ENCODE measurements around the gene CRYBA4.

Gene CRYBA4

GRCh38 chr22:26629988-26630761 is 8.4 kb downstream of the CRYBA4 start:
- H3K27ac ChIP-seq = no peak overlapping the region
- TF ChIP-seq CTCF (IDR thresholded peaks at IDR 0.05) (no peak), ZFX (IDR thresholded peaks at IDR 0.05; ENCODE audit: borderline replicate concordance) (no peak)

- TF ChIP-seq ZFX (IDR thresholded peaks at IDR 0.05; ENCODE audit: borderline replicate concordance) (no peak), CTCF (IDR thresholded peaks at IDR 0.05) (no peak)
Observed at GRCh38 chr22:26631282-26631681, 9.5 kb downstream of the CRYBA4 start.

GRCh38 chr22:26632422-26633155 is 10.8 kb downstream of the CRYBA4 start:
- no peak overlapping the region for H3K27ac ChIP-seq
- no peak for TF ChIP-seq ZFX (IDR thresholded peaks at IDR 0.05; ENCODE audit: borderline replicate concordance)
- no peak for TF ChIP-seq CTCF (IDR thresholded peaks at IDR 0.05)

More at GRCh38 chr22:26631282-26631681, 9.5 kb downstream of the CRYBA4 start:
- H3K27ac ChIP-seq = no peak overlapping the region

DNA sequence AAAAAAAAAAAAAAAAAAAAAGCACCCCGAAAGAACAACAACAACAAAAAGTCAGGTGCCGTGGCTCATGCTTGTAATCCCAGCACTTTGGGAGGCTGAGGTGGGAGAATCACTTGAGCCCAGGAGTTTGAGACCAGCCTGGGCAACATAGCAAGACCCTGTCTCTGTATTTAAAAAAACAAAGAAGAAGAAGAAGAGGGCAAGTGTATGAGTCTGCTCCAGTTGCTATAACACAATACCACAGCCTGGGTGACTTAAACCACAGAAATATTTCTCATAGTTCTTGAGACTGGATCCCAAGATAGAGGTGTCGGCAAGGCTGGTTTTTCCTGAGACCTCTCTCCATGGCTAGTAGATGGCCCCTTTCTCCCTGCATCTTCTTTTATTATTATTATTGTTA is 12.4 kb downstream of the CRYBA4 start:
- H3K27ac ChIP-seq = no peak overlapping the region
- TF ChIP-seq ZFX (IDR thresholded peaks at IDR 0.05; ENCODE audit: borderline replicate concordance) (no peak), CTCF (IDR thresholded peaks at IDR 0.05) (no peak)

DNA sequence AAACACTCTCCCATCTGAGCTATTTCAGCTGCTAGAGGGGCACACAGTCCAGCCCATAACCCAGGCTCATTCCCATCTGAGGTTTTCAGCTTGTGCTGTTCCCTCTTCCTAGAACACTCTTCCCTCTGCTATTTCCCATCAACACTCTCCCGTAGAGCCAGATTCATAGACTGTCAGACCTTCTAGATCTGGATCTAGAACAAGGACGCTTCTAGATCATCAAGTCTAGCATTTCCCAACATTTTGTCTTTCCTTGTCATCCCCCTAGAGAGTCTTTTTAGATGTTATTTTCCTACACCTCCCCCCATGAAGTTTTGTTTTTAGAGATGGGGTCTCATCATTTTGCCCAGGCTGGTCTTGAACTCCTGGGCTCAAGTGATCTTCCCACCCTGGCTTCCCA is 13.4 kb downstream of the CRYBA4 start:
- TF ChIP-seq ZFX (IDR thresholded peaks at IDR 0.05; ENCODE audit: borderline replicate concordance) (no peak), CTCF (IDR thresholded peaks at IDR 0.05) (no peak)

DNA sequence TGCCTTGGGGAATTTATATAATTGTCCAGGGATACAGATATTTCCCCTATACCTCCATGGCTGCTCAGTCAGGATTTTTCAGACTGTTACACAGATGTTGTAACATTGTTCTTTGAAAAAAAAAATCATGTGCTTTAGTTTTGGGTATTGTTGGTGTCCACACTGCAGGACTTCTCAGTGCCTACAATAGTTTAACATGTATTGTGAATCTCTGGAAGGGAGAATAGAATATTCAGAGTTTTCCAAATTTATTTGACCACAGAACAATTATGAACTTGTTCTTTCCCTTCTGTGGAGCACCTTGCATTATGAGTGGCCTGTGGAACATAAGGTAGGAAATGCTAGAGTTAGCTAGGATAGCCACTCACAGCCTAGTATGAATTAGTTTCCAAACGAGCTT is 14.5 kb downstream of the CRYBA4 start:
- TF ChIP-seq ZFX (IDR thresholded peaks at IDR 0.05; ENCODE audit: borderline replicate concordance) (no peak), CTCF (IDR thresholded peaks at IDR 0.05) (no peak)

More for the DNA sequence above, 13.4 kb downstream of the CRYBA4 start:
- H3K27ac ChIP-seq = no peak overlapping the region

More for the DNA sequence above, 14.5 kb downstream of the CRYBA4 start:
- no peak overlapping the region for H3K27ac ChIP-seq
